Dendritic cell treated with granulocyte-macrophage colony-stimulating factor and Interleukin-4, amounts not matched to agents 40 ng/mL and 50 ng/mL, for 4 days (primary cell): ENCODE results near the gene MAD1L1.
"Not testable (repeated sequence)": the region's sequence is repeated elsewhere in the genome, so short reads cannot be mapped to it uniquely, and the experiment has no call there.

Experiments used
- H3K27ac Mint-ChIP-seq: one replicate; pipeline ENCODE4 v1.8.0; 2022; ENCODE audit warnings: mild to moderate bottlenecking, mixed read lengths
- H3K27me3 Mint-ChIP-seq: one replicate; pipeline ENCODE4 v1.8.0; 2022; ENCODE audit warnings: mild to moderate bottlenecking, mixed read lengths
- H3K36me3 Mint-ChIP-seq: one replicate; pipeline ENCODE4 v1.8.0; 2022; ENCODE audit warnings: low read depth, mixed read lengths
- H3K4me1 Mint-ChIP-seq: one replicate; pipeline ENCODE4 v1.8.0; 2022; ENCODE audit warnings: low read depth, mixed read lengths
- H3K4me3 Mint-ChIP-seq: one replicate; pipeline ENCODE4 v1.8.0; 2022; ENCODE audit warnings: mild to moderate bottlenecking, moderate library complexity, mixed read lengths
- H3K9me3 Mint-ChIP-seq: one replicate; pipeline ENCODE4 v1.8.0; 2022; ENCODE audit warnings: mixed read lengths
- intact Hi-C: fragments of 100-400 bp; cut with micrococcal nuclease; formaldehyde crosslinking; loops from one replicate; pipeline ENCODE4 v1.15.0; 2022

Gene MAD1L1

DNA sequence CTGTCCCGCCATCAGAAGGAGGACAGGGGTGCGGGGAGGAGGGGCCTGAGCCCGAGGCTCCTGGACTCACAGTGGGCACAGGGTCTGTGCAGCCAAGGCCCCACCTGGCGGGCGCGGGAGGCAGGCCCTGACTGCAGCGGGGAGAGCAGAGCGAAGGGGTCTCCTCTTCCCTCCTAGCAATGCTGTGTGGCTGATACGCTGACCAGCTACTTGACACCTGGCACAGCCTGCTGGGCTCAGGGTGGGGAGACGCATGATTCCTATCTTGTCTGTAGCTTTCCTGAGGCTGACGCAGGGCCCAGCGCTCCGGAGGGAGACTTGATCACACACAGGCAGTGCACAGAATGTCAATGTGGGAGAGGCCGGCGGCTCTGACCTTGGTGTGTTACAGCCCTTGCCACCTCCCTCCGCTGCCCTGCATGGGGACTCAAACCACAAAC, 387.8 kb downstream of the MAD1L1 start:
- Mint-ChIP-seq H3K27me3 (no peaks in the 10 kb centered on the region), H3K4me1 (no peaks in the 10 kb centered on the region), H3K27ac (no peak overlapping the region), H3K4me3 (no peak overlapping the region), H3K9me3 (no peaks in the 10 kb centered on the region), H3K36me3 (peaks cover 88% of the 10 kb centered on the region)
- intact Hi-C loops = no loop called here

DNA sequence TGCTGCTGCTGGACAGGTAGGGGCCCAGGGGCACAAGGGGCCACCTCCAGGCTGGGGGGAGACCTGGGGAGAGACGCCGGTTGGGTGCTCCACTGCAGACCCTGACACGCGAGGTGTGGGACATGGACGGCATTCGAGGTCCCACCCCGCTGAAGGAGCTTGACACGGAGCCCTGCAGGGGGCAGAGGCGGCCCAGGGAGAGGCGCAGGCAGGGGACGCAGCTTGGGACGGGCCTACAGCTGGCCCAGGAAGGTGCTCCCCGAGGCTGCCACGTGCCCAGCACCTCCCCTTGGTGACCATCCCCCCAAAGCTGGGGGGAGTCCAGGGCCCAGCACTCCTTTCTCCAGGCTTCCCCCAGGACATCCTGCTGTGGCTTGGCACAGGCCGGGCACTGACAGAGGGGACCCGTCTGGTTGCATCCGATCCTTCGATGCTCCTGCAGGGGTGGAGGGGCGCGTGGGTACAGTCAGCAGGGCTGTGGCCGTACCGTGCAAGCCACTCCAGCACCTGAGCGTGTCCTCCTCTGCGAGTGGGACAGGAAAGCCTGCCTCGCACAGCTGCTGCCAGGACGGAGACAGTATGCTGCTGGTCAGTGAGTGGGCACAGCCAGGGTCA, 388.3 kb downstream of the MAD1L1 start:
- H3K4me1 Mint-ChIP-seq = no peaks in the 10 kb centered on the region
- H3K27ac Mint-ChIP-seq = no peak overlapping the region
- peaks cover 92% of the 10 kb centered on the region for H3K36me3 Mint-ChIP-seq
- no peaks in the 10 kb centered on the region for H3K9me3 Mint-ChIP-seq
- H3K4me3 Mint-ChIP-seq = no peak overlapping the region
- intact Hi-C loops = no loop called here
- H3K27me3 Mint-ChIP-seq = no peaks in the 10 kb centered on the region

DNA sequence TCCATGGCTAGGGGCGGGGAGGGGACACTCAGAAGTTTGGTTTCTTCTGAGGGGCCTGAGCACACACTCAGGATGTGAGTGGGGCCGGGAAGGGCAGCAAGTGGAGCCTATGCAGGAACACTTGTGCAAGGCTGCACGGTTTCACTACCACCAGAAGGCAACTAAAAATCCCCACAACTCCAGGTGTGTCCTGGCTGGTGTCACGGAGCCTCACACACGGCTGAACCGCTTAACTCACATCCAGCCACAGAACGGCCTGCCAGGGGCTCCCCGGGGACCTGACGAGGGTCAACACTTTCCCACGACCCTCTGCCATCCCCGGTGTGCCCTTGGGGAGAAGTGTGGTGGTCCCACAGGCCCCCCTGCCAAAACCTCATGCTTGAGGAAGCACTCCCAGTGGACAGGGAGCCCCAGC, 388.8 kb downstream of the MAD1L1 start:
- no peak overlapping the region for H3K27ac Mint-ChIP-seq
- intact Hi-C loops = no loop called here
- H3K4me1 Mint-ChIP-seq = no peaks in the 10 kb centered on the region
- peaks cover 92% of the 10 kb centered on the region for H3K36me3 Mint-ChIP-seq
- H3K27me3 Mint-ChIP-seq = no peaks in the 10 kb centered on the region
- no peak overlapping the region for H3K4me3 Mint-ChIP-seq
- H3K9me3 Mint-ChIP-seq = no peaks in the 10 kb centered on the region

DNA sequence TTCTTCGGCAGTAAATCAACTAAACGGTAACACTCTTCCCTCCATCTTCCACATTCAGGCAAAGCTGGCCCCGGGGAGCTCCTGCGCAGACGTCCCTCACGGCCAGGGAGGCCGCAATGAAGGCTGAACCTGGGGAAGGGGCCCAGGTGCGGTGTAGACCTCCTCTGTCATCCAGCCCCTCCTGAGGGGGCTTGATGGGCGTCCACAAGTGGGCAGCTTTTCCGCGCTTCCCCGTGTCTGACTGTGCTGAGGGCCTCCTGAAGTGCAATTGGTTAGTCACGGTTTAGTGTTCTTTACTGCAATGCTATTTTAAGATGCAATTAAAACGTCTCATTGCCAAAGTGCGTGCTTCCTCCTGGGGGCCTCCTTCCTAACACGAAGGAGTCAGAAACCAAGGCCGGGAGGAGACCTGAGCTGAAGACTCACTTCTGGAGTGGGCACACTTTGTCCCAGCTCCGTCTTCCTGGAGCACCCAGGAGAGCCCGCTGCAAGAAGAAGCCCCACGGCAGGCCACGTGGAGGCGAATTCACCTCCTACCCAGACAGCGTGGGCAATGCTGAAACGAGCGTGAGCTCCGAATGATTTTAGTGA, 389.4 kb downstream of the MAD1L1 start:
- intact Hi-C loops = no loop called here
- no peaks in the 10 kb centered on the region for H3K4me1 Mint-ChIP-seq
- H3K36me3 Mint-ChIP-seq = peaks cover 92% of the 10 kb centered on the region
- no peak overlapping the region for H3K4me3 Mint-ChIP-seq
- no peaks in the 10 kb centered on the region for H3K9me3 Mint-ChIP-seq
- H3K27me3 Mint-ChIP-seq = no peaks in the 10 kb centered on the region
- no peak overlapping the region for H3K27ac Mint-ChIP-seq

DNA sequence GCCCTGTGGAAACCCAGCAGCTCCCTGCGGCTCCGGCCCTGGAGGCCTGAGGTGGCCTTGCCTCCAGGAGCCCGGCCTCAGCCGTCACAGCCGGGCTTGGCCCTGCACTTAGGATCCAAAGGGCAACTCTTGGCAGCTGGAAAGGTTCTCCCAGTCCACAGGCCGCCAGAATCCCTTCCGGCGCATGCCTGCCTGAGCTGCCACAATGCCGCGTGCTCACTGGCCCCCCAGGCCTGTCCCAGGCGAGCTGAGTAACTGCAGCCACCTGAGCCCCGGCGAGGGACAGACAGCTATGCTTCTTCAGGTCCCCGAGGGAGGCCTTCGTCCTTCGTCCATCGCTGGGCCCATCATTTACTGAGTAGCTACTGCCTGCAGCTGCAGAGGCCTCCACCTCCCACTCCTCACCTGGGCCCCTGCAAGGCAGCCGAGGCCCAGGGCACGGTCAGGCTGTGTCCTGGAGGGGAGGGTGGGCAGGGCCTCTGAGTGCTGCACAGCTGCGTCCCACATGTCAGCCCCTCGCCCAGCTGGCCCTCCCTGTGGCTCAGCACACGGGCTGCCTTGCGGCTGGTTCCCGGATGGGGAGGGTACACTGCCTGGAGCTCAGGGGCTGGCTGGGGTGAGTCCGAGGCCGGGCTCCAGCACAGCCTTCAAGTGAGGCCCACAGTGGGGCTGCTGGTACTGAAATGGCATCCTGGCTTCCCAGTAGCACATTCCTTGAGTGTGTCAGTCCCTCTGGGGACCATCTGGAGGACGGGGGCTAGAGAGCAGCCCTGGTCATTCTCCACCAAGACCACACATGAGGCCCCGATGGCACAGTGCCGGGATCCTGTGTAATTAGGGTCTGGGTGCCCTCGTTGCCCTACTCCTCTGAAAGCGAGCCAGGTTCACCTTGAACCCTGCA, 390.2 kb downstream of the MAD1L1 start:
- Mint-ChIP-seq H3K4me1 (no peaks in the 10 kb centered on the region), H3K27ac (no peak overlapping the region), H3K4me3 (no peak overlapping the region), H3K9me3 (no peaks in the 10 kb centered on the region), H3K27me3 (no peaks in the 10 kb centered on the region), H3K36me3 (peaks cover 92% of the 10 kb centered on the region)
- intact Hi-C loops = no loop called here

DNA sequence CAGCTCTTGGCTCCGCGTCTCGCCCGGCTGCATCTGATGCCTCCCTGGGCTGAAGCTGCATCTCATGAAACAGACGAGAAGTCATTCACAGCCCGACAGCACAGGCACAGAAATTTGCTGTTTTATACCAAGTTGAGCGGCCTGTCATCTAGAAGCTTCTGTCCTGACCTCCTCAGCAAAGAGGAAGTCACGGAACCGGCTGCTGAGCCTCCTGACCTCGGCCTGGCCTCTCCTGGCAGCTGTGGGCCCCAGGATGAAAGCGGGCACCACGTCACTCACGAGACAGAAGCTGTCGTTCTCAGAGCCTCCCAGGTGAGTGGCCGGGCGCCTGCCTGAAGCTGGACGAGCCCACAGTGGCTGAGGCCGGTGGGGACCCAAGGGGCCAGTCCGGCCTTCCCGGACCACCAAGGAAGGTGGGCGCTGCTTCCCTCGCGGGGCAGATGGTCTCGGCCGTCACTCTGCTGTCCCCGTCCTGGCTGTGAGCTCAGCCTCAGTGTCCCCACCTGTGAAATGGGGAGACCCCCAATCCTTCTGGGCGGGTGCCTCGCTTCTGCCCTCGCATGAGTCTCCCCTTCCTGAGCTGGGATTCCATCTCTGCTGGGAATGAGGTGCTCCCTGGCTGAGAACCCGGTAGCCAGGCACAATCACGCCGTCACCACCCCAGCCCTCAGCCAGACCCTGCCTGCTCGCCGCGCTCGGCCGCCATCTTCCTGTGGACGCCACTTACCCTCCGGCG, 391.3 kb downstream of the MAD1L1 start:
- H3K4me3 Mint-ChIP-seq, H3K9me3 Mint-ChIP-seq, H3K27ac Mint-ChIP-seq, intact Hi-C loops, H3K27me3 Mint-ChIP-seq, H3K4me1 Mint-ChIP-seq: not testable (repeated sequence)
- peaks cover 89% of the 10 kb centered on the region for H3K36me3 Mint-ChIP-seq

DNA sequence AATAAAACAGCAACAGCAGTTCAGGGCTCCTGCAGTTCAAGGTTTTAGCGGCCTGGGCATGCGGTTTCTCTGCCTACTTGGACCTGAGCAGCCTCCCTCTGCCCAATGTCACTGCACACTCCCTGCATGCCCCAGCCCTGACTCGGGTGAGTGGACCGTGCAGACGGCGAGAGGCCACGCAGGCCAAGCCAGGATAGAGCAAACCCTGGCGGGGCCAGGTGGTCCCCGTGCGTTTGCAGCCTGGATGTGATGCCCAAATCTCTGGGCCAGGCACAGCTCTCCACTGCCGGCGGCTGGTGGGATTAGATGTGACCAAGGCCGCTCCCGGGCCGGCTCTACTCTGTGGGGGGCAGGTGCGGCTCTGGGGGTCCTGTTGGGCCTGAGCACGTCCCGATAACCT, 392.0 kb downstream of the MAD1L1 start:
- H3K27ac Mint-ChIP-seq, H3K4me3 Mint-ChIP-seq, H3K4me1 Mint-ChIP-seq, intact Hi-C loops, H3K27me3 Mint-ChIP-seq, H3K9me3 Mint-ChIP-seq: not testable (repeated sequence)
- peaks cover 89% of the 10 kb centered on the region for H3K36me3 Mint-ChIP-seq

DNA sequence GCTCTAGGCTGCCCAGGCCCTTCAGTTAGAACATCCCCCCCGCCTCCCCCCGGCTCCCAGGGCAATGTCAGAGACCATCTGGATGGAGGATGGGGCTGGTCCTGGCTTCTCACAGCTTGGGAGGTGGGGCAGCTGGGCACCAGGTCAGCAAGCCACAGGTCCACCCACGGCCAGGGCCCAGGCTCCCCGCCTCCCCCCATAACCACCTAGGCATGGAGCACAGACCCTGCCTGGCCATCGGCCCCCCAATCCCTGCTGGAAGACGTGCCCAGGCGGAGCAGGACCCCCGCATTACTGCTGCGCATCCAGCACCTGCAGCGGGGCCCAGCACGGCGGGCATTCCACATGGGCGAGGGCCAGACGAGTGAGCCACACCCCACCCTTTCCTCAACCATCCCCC, 393.0 kb downstream of the MAD1L1 start:
- Mint-ChIP-seq H3K4me3 (no peak overlapping the region), H3K4me1 (no peaks in the 10 kb centered on the region), H3K27me3 (no peaks in the 10 kb centered on the region), H3K9me3 (no peaks in the 10 kb centered on the region), H3K36me3 (peaks cover 85% of the 10 kb centered on the region), H3K27ac (no peak overlapping the region)
- intact Hi-C loops = no loop called here

DNA sequence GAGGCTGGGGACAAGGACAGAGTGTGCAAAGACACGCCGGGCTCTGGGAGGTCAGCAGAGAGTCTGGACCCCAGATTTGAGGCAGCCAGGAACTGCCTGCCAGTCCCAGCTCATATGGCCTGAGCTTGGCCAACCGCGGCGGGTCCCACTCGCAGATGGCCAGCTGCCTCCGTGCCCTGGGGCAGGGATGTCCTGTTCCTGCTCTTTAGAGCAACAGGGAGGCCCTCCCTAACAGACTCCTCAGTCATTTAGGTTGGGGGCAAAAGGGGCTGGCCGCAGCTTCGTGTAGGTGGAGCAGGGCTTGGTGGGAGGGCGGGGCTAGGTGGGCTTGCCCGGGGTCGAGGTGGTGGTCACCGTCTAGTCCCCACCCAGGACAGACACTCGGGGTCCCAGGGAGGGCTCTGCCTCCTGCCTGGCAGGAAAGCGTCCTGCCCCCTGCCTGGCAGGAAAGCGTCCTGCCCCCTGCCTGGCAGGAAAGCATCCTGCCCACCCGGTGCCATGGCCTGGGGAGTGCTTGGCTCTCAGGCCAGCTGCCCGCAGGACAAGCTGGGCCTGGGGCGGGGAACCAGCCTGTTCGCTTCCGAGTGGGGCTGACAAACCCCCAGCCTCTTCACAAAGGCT, 393.7 kb downstream of the MAD1L1 start:
- peaks cover 83% of the 10 kb centered on the region for H3K36me3 Mint-ChIP-seq
- H3K9me3 Mint-ChIP-seq, H3K4me1 Mint-ChIP-seq, H3K4me3 Mint-ChIP-seq, intact Hi-C loops, H3K27ac Mint-ChIP-seq, H3K27me3 Mint-ChIP-seq: not testable (repeated sequence)

DNA sequence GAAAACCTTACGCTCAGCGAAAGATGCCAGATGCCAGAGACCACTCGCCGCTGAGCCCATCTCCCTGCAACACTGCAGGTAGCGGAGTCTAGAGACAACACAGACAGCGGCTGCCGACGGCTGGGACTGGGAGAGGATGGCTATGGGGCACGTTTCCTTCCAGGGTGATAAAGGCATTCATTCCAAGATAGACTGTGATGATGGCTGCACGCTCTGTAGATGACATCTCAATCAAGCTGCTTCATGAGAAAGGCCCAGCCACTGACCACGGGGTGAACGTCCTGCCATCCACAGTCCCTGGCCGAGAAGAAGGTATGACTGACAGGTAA, 394.2 kb downstream of the MAD1L1 start:
- not testable (repeated sequence) for H3K27me3 Mint-ChIP-seq

DNA sequence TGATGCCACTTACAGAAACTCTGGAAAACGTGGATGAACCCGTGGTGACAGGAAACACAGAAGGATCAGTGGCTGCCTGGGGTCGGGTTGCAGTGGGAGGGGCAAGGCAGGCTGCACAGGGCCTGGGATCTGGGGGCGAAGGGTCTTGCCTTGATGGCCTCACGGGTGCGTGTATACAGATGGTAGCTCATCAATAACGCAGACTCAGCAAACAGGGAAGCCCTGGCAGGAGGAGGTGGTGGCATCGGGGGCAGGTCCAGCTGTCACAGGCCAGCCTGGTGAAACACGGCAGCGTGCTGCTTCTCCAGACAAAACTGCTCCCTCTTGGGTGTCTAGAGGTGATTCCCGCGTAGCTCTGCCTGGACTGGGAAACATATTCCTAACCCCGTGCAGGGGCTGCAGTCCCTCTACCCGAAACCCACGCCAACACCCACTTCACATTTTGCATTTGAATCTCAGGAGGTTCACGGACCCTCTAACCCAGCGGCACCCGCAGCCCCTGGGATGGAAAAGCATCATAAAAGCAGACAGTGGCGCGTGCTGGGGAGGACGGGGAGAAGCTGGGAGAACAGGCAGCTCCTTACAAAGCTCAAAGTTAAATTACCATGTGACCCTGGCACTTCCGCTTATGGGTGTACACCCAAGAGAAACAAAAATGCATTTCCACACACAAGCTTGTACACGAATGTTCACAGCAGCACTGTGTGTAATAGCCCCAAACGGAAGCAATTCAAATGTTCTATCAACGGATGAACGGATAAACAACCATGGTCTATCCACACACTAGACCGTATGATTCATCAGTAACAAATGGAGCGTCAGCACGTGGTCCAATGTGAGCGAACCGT, 394.8 kb downstream of the MAD1L1 start:
- peaks cover 76% of the 10 kb centered on the region for H3K36me3 Mint-ChIP-seq
- H3K27me3 Mint-ChIP-seq, intact Hi-C loops, H3K9me3 Mint-ChIP-seq, H3K4me1 Mint-ChIP-seq, H3K27ac Mint-ChIP-seq, H3K4me3 Mint-ChIP-seq: not testable (repeated sequence)

More for the DNA sequence above, 394.2 kb downstream of the MAD1L1 start:
- H3K4me3 Mint-ChIP-seq, H3K9me3 Mint-ChIP-seq, intact Hi-C loops, H3K4me1 Mint-ChIP-seq, H3K27ac Mint-ChIP-seq: not testable (repeated sequence)
- peaks cover 82% of the 10 kb centered on the region for H3K36me3 Mint-ChIP-seq

DNA sequence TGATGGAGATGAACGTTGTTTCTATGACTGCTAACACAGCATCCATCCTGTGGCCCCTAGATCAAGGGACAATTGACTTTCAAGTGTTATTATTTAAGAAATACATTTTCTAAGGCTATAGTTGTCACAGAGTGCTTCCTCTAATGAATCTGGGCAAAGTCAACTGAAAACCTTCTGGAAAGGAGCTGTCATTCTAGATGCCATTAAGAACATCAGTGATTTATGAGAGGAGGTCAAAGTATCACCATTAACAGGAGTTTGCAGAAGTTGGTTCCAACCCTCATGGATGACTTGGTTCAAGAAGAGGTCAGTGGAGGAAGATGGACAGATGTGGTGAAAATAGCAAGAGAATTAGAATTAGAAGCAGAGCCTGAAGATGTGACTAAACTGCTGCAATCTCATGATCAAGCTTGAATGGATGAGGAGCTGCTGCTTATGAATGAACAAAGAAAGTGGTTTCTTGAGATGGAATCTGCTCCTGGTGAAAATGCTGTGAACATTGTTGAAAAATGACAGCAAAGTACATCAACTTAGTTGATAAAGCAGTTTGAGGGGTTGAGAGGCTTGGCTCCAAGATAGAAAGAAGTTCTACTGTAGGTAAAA, 400.7 kb downstream of the MAD1L1 start:
- H3K4me3 Mint-ChIP-seq, intact Hi-C loops, H3K27ac Mint-ChIP-seq, H3K27me3 Mint-ChIP-seq: not testable (repeated sequence)
- Mint-ChIP-seq H3K4me1 (peaks cover 10% of the 10 kb centered on the region), H3K9me3 (peaks cover 40% of the 10 kb centered on the region), H3K36me3 (peaks cover 48% of the 10 kb centered on the region)

DNA sequence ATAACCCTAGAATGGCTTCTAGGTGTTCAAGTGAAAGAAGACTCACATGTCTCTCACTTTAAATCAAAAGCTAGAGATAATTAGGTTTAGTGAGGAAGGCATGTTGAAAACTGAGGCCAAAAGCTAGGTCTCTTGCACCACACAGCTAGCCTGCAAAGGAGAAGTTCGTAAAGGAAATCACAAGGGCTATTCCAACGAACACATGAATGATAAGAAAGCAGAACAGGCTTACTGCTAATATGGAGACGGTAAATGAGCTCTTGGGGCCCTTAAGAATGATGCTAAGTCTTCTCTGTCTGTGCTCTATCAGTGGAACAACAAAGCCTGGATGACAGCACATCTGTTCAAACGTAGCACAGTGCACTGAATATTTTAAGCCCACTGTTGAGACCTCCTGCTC, 401.3 kb downstream of the MAD1L1 start:
- peaks cover 46% of the 10 kb centered on the region for H3K36me3 Mint-ChIP-seq
- H3K27me3 Mint-ChIP-seq, intact Hi-C loops, H3K27ac Mint-ChIP-seq, H3K4me3 Mint-ChIP-seq: not testable (repeated sequence)
- H3K9me3 Mint-ChIP-seq = peaks cover 40% of the 10 kb centered on the region
- peaks cover 10% of the 10 kb centered on the region for H3K4me1 Mint-ChIP-seq
